HepG2 (cell line): ENCODE data around the gene NELFB. TPM values are rescaled to one million over a fixed set of nuclear protein-coding genes. Genes with fewer than 3 reads are reported as not detected.

Experiments used
- CENPX ChIP-seq: sonication (generic); formaldehyde crosslinking; IDR thresholded peaks from 2 replicates; pipeline ENCODE4 v1.9.0; 2021; ENCODE audit warnings: mild to moderate bottlenecking, missing genetic modification reagents, moderate library complexity
- ERF ChIP-seq: IDR thresholded peaks from 2 replicates; pipeline ENCODE4 v1.6.1; 2018; ENCODE audit warnings: missing biosample characterization, missing genetic modification reagents
- ETV5 ChIP-seq: IDR thresholded peaks from 2 replicates; pipeline ENCODE4 v1.6.1; 2018; ENCODE audit warnings: missing biosample characterization, missing genetic modification reagents, inconsistent platforms, borderline replicate concordance
- HDAC6 ChIP-seq: fragments of 200-600 bp; sonication (generic); IDR thresholded peaks from 2 replicates; pipeline ENCODE4 v1.7.0; 2017; ENCODE audit warnings: mild to moderate bottlenecking, antibody characterized with exemption, low read length, low read depth
- HNF4G ChIP-seq, 2 experiments: sonication (generic) in 1 of 2; formaldehyde crosslinking in 1 of 2; IDR thresholded peaks; 2 replicates each; pipeline versions ENCODE4 v1.4.0 to v1.6.1; 2011 to 2020; ENCODE audit warnings: borderline replicate concordance in 2 of 2, low read depth in 2 of 2, mild to moderate bottlenecking in 2 of 2, low read length in 1 of 2, missing genetic modification reagents in 1 of 2, moderate library complexity in 1 of 2
- JUND ChIP-seq: sonication (generic); formaldehyde crosslinking; IDR thresholded peaks from 2 replicates; pipeline ENCODE4 v1.8.0; 2022; ENCODE audit warnings: mild to moderate bottlenecking, missing genetic modification reagents
- KDM2A ChIP-seq: sonication (generic); formaldehyde crosslinking; IDR thresholded peaks from 2 replicates; pipeline ENCODE4 v1.4.0; 2020; ENCODE audit warnings: low read depth, missing genetic modification reagents, borderline replicate concordance
- KIAA2018 ChIP-seq: sonication (generic); formaldehyde crosslinking; IDR thresholded peaks from 2 replicates; pipeline ENCODE4 v1.5.0; 2020; ENCODE audit warnings: mild to moderate bottlenecking, missing genetic modification reagents, borderline replicate concordance
- MXD1 ChIP-seq: sonication (generic); formaldehyde crosslinking; IDR thresholded peaks from 2 replicates; pipeline ENCODE4 v1.4.0; 2020; ENCODE audit warnings: mild to moderate bottlenecking, missing genetic modification reagents
- ONECUT2 ChIP-seq: sonication (generic); formaldehyde crosslinking; IDR thresholded peaks from 2 replicates; pipeline ENCODE4 v1.4.0; 2020; ENCODE audit warnings: missing genetic modification reagents
- PBX2 ChIP-seq: IDR thresholded peaks from 2 replicates; pipeline ENCODE4 v1.6.1; 2016; ENCODE audit warnings: control low read depth
- STAG1 ChIP-seq: sonication (generic); formaldehyde crosslinking; IDR thresholded peaks from 2 replicates; pipeline ENCODE4 v1.4.0; 2020; ENCODE audit warnings: missing genetic modification reagents
- SUZ12 ChIP-seq: fragments of 150-350 bp; IDR thresholded peaks from 2 replicates; pipeline ENCODE4 v1.6.1; 2014; ENCODE audit warnings: low read depth, low read length
- TBL1XR1 ChIP-seq: fragments of 150-350 bp; IDR thresholded peaks from 2 replicates; pipeline ENCODE4 v1.6.1; 2014; ENCODE audit warnings: borderline replicate concordance, low read length; ENCODE audit not compliant: partially characterized antibody
- ZNF34 ChIP-seq: sonication (generic); formaldehyde crosslinking; IDR thresholded peaks from 2 replicates; pipeline ENCODE4 v1.4.0; 2020; ENCODE audit warnings: mild to moderate bottlenecking, missing genetic modification reagents, borderline replicate concordance
- ZNF451 ChIP-seq: sonication (generic); formaldehyde crosslinking; IDR thresholded peaks from 2 replicates; pipeline ENCODE4 v1.5.0; 2020; ENCODE audit warnings: mild to moderate bottlenecking, missing genetic modification reagents
- ZNF460 ChIP-seq: sonication (generic); formaldehyde crosslinking; IDR thresholded peaks from 2 replicates; pipeline ENCODE4 v1.5.1; 2020; ENCODE audit warnings: missing genetic modification reagents, mild to moderate bottlenecking, borderline replicate concordance
- ZNF660 ChIP-seq: sonication (generic); formaldehyde crosslinking; IDR thresholded peaks from 2 replicates; pipeline ENCODE4 v1.5.1; 2020; ENCODE audit warnings: mild to moderate bottlenecking, low read depth, missing genetic modification reagents, borderline replicate concordance
- ZNF703 ChIP-seq: sonication (generic); formaldehyde crosslinking; IDR thresholded peaks from 2 replicates; pipeline ENCODE4 v1.5.1; 2020; ENCODE audit warnings: missing genetic modification reagents, mild to moderate bottlenecking, moderate library complexity, borderline replicate concordance
- ZSCAN31 ChIP-seq: sonication (generic); formaldehyde crosslinking; IDR thresholded peaks from 2 replicates; pipeline ENCODE4 v1.5.0; 2020; ENCODE audit warnings: low read depth, mild to moderate bottlenecking, missing genetic modification reagents
- polyA plus RNA-seq, 8 experiments: library from polyadenylated mRNA; depleted of rRNA in 3 of 8; stranded (reverse) in 7 of 8; unstranded in 1 of 8; fragments of >200 nt; fragmentation: Illumina TruSeq in 4 of 8; extraction: Trizol in 4 of 8; gene quantifications; 2 replicates each; pipeline versions ENCODE4 v1.2.1 to v1.2.3, GENCODE V29; 2011 to 2016; ENCODE audit warnings: low read depth in 4 of 8, missing spikeins in 1 of 8, mixed read lengths in 1 of 8; ENCODE audit not compliant: insufficient read depth in 1 of 8
- total RNA-seq, 5 experiments: library from RNA; depleted of rRNA; stranded (reverse); fragments of >200 nt; fragmentation: Illumina TruSeq; extraction: Trizol; gene quantifications; 2 replicates each; pipeline ENCODE4 v1.2.3, GENCODE V29; 2016; ENCODE audit warnings: low read depth in 1 of 5

The NELFB gene
- total and polyA plus RNA-seq, 2 of the 13 experiments (the other 11 are each of a cell fraction or from before 2014, with no cell fraction given) = 26.5 to 45.8 TPM

DNA sequence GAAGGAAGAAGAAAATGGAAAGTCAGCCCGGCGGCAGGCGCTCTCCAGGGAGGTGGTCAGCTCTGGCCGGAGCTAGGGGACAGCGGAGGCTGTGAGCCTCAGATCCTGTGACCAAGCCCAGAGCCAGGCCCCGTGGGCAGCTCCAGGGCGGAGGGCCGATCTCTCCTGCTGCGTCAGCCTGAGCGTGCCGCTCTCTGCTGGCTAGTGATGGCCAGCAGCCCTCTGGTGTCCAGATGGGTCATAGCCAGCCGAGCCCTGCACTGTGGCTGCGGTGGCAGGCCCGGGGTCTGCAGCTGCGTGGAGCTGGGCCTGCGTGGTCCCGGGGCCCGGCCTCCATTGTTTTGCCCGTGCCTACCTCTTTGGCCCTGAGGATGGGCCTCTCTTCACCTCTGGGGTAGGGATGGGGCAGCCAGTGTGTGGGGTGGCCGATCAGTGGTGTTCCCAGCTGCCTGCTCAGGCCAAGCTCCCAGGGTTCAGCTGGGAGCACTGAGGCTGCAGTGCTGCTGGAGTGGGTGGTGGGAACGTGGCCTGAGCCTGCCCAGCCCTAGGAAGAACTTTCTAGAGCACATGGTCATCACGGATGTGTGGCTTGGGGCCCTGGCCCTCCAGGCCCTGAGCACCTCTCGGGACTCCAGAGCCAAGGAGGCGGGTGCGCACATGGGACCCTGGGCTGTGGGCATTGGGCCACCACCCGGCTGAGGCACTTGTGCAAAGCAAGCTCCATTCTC is 64.0 kb downstream of the NELFB start (continued):
- TF ChIP-seq KIAA2018 (CRISPR knock-in tag) = no peak
- no peak for TF ChIP-seq SUZ12
- no peak for TF ChIP-seq ZNF451 (CRISPR knock-in tag)
- no peak for TF ChIP-seq ZNF460
- TF ChIP-seq ERF (CRISPR knock-in tag) = no peak
- no peak for TF ChIP-seq ZSCAN31 (CRISPR knock-in tag)
- TF ChIP-seq ZNF703 (CRISPR knock-in tag) = no peak
- TF ChIP-seq STAG1 = peak; percentile 76
- TF ChIP-seq ZNF660 (CRISPR knock-in tag) = no peak
- no peak for TF ChIP-seq PBX2
- TF ChIP-seq ONECUT2 (CRISPR knock-in tag) = no peak
- no peak for TF ChIP-seq CENPX
- TF ChIP-seq JUND = no peak
- TF ChIP-seq ETV5 (CRISPR knock-in tag) = no peak
- TF ChIP-seq TBL1XR1 = no peak
- TF ChIP-seq HDAC6 = no peak
- TF ChIP-seq ZNF34 (CRISPR knock-in tag) = no peak
- TF ChIP-seq KDM2A (CRISPR knock-in tag) = peak; percentile 71; the same call in 1 of the 2 replicates
- no peak for TF ChIP-seq HNF4G (IDR thresholded peaks at IDR 0.05; ENCODE audit: borderline replicate concordance, low read depth, low read length)
- no peak for TF ChIP-seq HNF4G (CRISPR knock-in tag; IDR thresholded peaks at IDR 0.05; ENCODE audit: borderline replicate concordance, low read depth)
- no peak for TF ChIP-seq MXD1 (CRISPR knock-in tag)
